ENCODE measurements around the gene NUDT12.

The NUDT12 gene

DNA sequence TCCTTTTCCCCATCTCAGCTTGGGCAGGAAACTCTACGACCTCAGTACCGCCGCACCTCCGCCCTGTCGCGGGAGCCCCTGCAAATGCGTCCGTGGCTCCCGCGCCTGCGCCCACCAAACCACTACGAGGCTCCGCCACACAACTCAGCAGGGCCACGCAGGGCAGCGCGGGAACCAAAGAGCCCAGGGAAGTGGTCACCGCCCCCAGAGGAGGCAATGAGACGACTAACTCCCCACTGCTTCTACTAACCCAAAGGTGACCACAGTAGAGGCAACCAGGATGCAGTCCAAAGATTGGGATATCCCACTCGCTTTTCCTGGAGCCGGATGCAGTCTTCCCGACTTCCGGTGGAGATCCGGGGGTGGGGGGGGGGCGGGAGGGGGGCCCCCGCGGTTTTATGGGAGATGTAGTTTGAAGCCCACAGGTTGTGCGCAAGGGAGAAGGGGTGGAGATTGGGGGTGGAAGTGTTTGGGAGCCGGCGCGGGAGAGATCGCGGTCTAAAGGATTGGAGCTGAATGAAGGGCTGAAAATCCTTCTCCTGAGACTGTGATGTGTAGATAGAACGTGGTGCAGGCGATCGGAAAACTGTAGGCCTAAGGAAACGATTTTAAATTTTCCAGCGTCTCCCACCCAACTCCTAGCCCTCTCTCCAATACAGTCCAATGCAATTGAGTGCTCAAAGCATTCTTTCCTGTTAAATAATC lies at the start of gene NUDT12:
Gene NUDT12, minus strand, starts transcription at position 337 of the 705 bp plus-strand sequence. CDS start 2,541 bp downstream, outside the sequence.
- H3K27ac ChIP-seq: peak within 1 kb of the TSS; percentile 19 to 91 (median 79)
- peak within 1 kb of the TSS; percentile 47 to 70 (median 66) for H3K4me3 ChIP-seq

DNA sequence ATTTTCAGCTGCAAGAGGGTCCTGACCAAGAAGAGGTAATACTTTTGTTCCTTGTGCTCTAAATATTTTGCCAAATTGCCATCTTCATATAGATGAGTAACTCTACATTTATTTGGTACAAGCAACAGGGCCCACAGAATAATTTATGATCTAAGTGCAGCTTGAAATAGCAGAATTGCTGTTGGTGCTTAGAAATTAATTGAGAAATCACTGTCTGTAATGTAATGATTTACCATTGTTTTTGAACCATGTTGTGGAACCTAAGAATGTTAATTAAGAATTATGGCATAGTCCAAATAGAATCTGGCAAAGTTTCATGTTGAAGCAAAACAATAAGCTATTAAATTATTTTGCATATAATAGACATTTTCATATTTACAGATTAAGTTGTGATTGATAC lies 44.8 kb upstream of the NUDT12 start:
- no peak overlapping the region for H3K27ac ChIP-seq
- no peak overlapping the region for H3K4me3 ChIP-seq

DNA sequence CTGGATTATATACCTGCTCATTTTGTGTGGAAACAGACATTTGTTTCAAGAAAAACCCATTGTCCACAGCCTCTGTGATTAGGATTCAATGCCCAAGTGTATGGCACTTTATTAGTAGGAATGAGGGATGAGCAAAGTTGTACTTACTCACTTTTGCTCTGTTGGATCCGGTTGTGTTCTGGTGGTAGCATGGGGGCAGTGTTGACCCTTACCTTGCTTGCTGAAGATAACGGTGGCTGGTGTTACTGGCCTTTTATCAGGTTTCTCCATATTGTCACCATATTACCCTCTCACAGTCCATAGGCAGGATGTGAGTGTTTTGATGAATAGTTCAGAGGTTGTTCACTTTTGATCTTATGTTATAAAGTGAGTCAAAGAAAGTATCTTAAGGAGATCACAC lies 42.7 kb upstream of the NUDT12 start:
- H3K4me3 ChIP-seq: no peak overlapping the region
- no peak overlapping the region for H3K27ac ChIP-seq

DNA sequence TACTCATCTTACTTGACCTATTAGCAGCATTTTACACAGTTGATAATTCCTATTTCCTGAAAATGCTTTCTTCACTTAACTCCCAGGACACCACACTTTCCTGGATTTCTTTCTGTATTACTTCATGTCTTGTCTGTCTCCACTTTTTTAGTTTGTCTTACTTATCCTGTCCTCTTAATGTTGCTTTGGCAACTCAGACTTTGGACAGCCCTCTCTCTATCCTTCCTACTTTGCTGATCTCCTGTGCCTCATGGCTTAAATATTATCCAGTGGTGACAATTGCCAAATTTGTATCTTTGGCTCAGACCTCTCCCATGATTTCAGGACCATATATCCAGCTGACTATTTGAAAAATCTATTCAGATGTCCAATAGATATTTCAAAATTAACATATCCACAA lies 39.8 kb upstream of the NUDT12 start:
- no peak overlapping the region for H3K27ac ChIP-seq
- H3K4me3 ChIP-seq: no peak overlapping the region

DNA sequence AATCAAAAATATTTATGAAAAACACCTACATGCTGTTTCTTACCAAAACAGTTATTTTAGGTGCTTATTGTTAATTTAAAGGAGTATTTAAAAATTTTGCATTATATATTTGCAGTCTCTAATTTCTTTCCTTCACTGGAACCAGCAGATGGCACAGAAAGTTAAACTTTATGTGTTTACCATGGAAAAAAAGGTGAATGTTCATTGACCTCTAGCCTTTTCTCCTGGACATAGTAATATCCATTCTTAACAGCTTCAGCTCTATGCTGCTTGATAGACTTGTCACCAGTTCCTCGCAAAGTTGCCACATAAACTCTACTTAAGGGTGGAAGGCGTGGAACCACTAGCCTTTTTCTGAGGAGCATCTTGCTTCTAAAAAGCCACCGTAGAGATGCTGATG lies 38.7 kb upstream of the NUDT12 start:
- Histone ChIP-seq H3K4me3 (no peak overlapping the region), H3K27ac (no peak overlapping the region)

DNA sequence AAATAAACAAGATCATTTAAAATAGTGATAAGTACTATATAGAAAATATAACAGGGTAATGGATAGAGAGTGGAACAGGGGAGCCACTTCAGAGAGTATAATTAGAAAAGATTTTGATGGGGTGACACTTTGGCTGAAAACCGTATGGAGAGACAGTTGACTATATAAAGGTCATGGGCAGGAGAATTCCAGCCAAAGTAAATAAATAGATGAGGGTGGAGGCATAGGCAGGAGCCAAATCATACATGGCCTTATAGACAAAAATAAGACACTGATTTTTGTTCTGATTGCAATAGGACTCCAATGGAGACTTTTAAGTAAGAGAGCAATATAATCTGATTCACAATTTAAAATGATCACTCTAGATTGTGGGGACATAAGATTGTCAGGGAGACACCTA lies 37.5 kb upstream of the NUDT12 start:
- Histone ChIP-seq H3K27ac (no peak overlapping the region), H3K4me3 (no peak overlapping the region)

DNA sequence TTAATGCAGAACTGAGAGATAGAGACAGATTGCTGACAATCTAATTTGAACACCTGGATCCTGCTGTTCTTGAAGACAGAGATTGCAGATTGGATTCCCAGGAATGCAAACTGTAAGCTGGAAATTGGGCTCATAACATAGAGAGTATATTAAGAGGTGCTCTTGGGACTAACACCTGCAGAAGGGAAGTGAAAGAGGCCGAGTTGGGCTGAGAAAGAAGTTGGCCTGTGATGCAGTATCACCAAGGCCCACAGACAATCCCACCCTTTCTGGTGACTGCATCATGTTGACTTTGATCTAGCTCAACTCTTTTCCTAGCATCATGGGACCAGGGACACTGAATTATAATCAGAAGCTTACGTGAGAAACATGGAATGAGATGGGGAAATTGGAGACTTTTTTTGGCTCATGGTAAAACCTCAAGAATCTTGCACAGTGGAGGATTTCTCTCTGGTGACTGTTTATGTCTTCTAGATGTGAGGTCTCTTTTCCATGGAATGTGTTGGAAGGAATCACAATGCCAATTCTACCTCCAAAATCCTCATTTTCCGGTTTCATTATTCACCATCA lies 36.5 kb upstream of the NUDT12 start:
- H3K27ac ChIP-seq: no peak overlapping the region
- H3K4me3 ChIP-seq: no peak overlapping the region

DNA sequence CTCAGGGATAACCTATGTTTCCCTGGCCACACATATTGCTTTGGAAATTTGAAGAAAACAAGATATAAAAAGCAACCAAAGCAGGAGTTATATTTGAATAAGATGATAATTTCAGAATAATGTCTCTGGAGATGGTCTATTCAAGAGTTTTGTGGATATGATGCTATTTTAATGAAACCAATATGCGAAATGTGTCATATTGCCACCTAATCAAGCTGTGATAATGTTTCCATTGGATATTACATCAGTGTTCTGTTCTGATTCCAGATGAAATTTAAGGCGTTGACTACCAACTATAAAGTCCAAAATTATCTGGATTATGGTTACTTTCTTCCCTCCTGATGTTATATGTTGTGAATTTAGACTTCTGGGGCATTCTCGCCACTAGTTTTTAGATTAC lies 27.6 kb upstream of the NUDT12 start:
- Histone ChIP-seq H3K27ac (no peak overlapping the region), H3K4me3 (no peak overlapping the region)

DNA sequence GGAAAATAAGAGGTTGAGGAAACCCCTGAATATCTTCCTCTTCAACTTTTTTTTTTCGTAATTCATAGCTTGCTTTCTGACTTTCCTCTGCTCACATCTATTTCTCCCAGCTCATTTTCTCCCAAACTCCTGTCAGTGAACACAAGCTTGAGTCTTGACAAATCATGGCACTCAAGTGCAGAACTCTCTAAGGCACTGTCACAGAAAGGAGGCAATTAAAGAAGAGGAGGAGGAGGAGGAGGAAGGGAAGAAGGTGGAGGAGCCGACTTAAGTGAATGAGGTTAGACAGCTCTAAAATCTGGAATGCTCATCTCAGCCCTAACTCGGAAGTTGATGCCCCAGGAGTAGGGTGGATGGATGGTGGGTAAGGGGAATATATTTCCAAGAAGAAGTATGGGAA lies 27.2 kb upstream of the NUDT12 start:
- no peak overlapping the region for H3K27ac ChIP-seq
- no peak overlapping the region for H3K4me3 ChIP-seq

DNA sequence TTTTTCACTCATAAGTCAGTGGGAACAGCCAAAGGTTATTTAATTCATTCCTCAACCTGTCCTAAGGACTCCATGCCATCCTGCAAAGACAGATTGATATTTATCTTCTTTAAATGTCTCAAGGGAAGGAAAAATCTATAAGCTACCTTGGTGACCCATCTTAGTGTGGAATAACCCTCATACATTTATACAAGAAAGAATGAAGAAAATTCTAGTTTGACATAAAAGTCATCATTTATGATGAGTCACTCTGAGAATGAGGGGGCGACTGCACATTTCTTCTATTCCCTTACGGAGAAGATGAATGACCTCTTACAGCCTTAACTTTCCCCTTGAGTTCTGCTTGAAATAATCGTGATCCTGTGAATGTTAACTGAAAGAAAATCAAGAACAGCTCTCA lies 26.8 kb upstream of the NUDT12 start:
- Histone ChIP-seq H3K27ac (no peak overlapping the region), H3K4me3 (no peak overlapping the region)

DNA sequence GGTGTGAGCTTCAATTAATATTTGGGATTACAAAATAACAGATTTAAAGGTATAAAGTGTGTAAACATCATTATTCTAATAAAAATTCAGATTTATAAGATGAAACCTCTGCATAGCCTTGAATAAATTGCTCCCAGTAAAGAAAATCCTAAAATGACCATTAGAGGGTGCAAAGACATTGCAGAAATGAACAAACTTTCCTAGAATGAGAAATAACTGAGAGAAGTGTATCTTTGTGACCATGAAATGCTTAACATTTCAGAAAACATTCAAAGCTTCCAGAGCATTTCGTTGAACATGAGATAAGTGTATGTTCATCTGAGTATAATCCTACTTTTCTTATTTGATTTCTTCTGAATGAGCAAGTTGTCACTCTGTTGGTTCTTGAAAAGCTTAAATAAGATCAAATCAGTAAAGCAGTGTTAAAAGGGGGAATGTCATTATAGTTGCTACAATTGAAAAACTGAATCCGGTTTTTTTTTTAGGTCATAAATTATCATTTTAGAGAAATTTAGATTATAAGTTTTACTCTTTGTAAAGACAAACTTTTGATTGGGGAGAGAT lies 24.7 kb upstream of the NUDT12 start:
- Histone ChIP-seq H3K27ac (no peak overlapping the region), H3K4me3 (no peak overlapping the region)

DNA sequence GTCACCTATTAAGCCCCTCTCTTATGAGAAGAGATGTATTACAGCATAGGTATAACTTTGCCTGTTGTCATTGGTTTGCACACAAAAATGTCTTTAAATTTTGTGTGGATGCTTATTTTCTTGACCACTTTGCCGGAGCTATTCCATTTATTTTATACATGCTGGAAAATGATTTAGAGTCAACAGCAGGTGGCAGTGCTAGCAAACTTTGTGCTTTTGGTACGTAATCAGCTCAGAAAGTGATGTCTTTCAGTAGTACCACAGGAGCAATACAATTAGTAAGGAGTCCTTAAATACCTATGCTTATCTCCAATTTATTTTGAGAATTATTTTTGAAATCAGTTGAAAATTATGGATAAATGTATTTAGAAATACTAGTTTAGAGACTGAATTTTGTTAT lies 19.8 kb upstream of the NUDT12 start:
- no peak overlapping the region for H3K4me3 ChIP-seq
- H3K27ac ChIP-seq: no peak overlapping the region

DNA sequence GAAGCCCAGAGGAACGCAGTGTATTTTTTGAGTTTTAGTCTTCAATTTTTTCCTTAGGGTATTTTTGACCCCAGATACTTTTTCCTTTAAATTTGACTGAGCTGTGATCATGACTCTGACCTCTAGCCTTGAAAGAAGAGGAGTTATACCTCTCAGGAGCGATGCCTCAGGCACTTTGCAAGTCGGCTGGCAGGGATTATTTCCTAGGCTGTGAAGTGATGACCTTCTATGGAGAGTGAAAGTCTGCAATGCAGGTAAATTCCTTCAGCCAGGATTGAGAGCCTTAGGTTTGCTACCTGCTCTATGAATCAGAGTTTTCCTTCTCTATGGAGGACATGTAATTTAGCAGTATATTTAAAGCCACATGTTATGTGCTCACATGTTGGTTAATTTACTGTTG lies 10.8 kb upstream of the NUDT12 start:
- Histone ChIP-seq H3K4me3 (no peak overlapping the region), H3K27ac (no peak overlapping the region)

DNA sequence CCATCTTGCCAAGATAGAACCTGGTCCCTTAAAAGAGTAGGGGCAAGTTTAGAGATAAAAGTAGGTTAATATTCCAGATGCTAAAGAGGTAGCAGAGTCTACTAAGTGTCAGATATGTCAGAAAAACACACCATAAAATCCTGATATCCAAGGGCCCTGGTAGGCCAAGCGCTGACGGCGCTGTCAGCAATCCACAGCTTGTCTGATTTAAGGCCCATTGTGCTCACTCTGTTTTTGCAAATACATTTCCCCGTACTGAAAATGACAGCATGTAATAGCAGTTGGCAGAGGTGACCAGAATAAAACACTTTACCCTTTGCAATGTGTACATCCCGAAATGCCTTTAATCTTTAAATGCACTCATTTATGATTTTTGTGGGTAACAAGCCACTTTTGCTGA lies 9.9 kb upstream of the NUDT12 start:
- H3K27ac ChIP-seq: no peak overlapping the region

DNA sequence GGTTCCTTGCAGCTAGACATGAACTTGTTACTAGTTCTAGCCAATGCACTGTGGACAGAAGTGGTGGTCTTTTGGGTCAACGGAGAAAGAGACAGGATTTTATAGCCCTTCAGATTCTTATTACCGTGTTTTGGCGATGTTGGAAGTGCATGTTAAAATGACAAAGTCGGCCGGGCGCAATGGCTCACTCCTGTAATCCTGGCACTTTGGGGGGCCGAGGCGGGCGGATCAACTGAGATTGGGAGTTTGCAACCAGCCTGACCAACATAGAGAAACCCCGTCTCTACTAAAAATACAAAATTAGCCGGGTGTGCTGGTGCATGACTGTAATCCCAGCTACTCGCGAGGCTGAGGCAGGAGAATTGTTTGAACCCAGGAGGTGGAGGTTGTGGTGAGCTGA lies 9.1 kb upstream of the NUDT12 start:
- Histone ChIP-seq H3K4me3 (no peak overlapping the region), H3K27ac (no peak overlapping the region)

More for the DNA sequence above, 9.9 kb upstream of the NUDT12 start:
- H3K4me3 ChIP-seq: no peak overlapping the region

DNA sequence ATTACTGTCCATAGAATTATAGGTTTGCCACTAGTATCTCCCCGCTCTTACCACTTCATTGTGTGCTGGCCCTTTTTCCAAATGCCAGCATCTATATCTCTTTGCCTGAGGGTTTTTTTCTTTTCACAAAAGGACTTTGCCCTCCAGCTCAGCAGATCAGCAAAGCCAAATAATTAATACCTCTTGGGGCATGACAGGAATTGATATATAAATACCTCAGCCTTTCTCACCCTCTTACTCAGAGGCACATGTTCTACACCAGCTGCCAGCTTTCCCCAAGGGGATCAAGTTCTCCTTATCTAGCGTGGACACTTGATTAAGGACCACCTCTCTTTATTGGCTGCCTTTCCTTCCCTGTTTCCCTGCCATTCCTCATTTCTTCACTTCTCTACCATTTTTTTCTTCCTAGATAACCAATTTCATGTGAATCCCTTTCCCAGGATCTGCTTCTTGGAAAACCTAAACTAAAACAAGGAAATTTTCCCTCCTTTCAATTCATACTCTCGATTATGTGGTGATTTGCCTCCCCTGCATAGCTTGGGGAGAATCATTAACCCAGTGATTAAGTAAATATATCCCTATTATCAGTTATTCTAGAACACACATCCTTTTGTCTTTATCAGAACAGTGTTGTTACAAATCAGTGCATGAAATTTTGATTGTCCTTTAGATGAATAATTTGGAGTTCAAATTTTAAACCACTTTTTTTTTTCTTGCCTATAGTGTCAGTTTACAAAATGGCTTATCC lies 6.9 kb upstream of the NUDT12 start:
- Histone ChIP-seq H3K27ac (no peak overlapping the region), H3K4me3 (no peak overlapping the region)

DNA sequence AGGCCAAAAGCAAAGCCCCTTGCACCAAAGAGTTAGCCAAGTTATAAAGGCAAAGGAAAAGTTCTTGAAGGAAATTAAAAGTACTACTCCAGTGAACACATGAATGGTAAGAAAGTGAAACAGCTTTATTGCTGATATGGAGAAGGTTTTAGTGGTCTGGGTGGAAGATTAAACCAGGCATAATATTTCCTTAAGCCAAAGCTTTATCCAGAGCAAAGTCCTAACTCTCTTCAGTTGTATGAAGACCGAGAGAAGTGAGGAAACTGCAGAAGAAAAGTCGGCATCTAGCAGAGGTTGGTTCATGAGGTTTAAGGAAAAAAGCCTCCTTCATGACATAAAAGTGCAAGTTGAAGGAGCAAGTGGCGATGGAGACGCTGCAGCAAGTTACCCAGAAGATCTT lies 3.1 kb upstream of the NUDT12 start:
- H3K4me3 ChIP-seq: no peak overlapping the region
- H3K27ac ChIP-seq: no peak overlapping the region

DNA sequence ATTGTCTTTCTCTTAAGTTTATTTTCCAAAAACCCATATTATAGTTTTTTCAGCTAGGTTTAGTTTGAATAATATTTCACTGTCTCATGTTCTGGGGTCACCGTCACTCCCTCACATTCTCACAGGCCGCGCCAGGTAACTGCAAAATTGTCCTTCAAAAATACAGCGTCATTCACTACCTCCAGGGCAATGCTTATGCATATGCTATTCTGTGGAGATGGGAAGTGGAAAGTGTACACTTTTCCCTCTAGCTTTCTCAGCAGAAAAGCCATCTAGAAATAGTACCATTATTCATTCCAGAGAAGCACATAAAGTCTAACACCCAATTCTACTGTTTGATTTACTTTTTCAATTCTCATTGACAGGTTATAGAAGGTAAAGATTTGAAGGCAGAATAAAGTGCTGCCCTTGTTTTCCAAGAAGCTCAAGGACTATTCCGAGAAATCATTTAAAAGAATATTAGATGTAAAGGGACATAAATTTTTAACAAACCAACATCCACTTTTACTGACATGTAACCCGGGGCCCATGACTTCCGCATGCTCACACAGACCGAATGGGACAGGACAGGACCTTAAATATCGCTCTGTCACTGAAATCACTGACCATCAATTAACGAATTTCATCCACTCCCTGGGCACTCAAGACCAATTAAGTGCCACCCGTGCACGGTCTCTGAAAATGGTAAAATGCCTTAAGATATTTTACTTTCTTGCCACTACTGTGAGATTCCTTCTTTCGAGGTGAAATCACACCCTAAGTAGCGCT lies 720 bp downstream of the NUDT12 start:
- Histone ChIP-seq H3K4me3 (peak overlapping the region; percentile 47 to 70 (median 66)), H3K27ac (peak overlapping the region; percentile 19 to 91 (median 79))

DNA sequence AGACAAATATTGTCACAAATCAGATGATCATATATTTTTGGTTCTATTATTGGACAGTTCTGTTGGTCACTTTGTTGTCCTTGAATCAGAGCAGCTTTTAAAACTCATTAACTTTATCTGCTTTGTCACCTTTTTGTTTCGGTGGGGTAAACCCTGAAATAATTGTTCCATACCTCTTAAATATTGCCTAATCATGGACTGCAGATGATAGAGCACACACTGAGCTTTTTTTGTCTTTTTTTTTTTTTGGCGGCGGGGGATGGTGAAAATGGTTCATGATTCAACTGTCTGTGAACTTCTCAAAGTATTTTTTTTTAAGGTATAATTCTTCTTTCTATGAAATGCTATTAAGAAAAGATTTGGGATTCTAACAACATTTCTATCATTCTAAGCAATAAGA lies 1.8 kb downstream of the NUDT12 start:
- Histone ChIP-seq H3K4me3 (no peak overlapping the region), H3K27ac (no peak overlapping the region)

DNA sequence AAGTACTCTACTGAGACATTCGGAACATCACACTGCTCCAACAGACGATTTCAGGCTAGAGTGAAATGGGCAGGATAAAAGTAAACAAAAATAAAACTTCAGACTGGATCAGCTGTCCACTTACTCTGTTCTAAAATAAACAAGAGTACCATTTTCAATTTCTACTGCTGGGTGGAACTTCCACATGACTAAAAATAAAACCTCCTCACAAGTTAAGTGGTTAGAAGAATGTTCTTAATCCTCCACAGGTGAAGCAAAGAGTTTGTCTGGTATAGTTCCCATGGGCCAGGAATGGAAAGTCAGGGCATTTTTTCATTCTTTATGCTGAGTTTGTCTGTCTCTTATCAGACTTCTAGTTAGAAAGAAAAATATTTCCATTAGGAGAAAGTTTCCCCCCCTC lies 15.7 kb downstream of the NUDT12 start:
- Histone ChIP-seq H3K4me3 (no peak overlapping the region), H3K27ac (no peak overlapping the region)

All from skin epidermis (tissue), 12 donors.